ENCODE measurements around the gene MXI1. TPM values are rescaled to one million over a fixed set of nuclear protein-coding genes. Genes with fewer than 3 reads are reported as not detected.

Gene MXI1
- total RNA-seq, 2 experiments from 2014 or later = 24.4 to 27.5 TPM

DNA sequence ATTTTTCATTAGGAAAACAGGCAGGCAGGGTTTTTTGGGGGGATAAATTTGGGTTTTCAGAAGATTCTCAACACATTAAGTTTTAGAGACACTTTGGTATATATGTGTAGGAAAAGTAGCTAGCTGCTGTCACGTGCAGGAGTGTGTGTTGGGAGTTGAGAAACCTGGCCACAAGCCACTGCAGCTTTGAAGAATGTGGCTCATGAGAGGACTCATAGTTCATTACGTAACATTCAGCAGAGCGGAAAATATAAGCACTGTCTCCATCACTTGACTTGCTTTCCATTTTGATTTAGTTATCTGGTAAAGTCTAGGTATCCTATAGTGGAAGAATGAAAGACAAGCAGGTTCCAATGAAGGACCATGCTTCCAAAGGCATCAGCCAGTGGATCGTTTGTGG lies 66.1 kb downstream of the MXI1 start:
- CTCF ChIA-PET = interaction anchor here (0.8 to 4.9 kb wide), 4 partner anchors 12 to 136 kb away, joined by 3 to 50 read pairs (median 10); partner anchors contain the start of gene MXI1
- no peak overlapping the region for H3K27ac Mint-ChIP-seq
- DNase-seq = peak; percentile 74
- no peaks in the 10 kb centered on the region for H3K9me3 Mint-ChIP-seq
- no peak overlapping the region for H3K4me3 Mint-ChIP-seq
- intact Hi-C loops (cut with micrococcal nuclease) = loop anchor here (1.0 to 2.0 kb wide), 3 partner anchors 22 to 52 kb away; no protein-coding TSS in a partner anchor
- H3K4me1 Mint-ChIP-seq (ENCODE audit: low read depth) = peaks cover 49% of the 10 kb centered on the region
- no peaks in the 10 kb centered on the region for H3K27me3 Mint-ChIP-seq (ENCODE audit: low read depth)
- no peaks in the 10 kb centered on the region for H3K36me3 Mint-ChIP-seq (ENCODE audit: low read depth)

DNA sequence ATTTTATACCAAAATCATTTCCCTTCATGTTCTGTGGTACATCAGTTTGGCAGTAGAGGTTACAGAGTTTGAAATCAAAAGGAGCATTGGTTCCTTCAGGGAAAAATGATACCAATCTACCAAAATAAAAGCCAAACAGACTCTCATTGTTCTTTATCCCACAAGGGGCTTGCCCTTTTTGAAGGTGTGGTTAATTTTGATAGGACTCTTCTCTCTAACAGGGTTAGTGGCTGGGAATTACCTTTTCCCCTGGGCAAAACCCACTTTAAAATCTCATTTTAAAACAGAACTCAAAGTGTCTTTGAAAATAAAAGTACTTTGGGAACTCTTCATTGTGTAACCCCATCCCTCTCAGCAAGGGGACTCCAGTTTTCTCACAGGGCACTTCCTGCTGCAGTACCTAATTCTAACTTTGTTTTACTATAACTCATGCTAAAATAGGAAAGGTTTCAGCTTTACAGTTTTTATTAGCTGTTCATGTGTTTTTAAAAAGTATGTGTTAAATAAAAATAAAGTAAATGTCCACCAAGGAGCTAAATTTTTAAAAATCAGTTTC lies 66.7 kb downstream of the MXI1 start:
- intact Hi-C loops (cut with micrococcal nuclease) = loop anchor here (1.0 kb wide), 3 partner anchors 48 to 136 kb away; partner anchors contain the start of gene MXI1
- CTCF ChIA-PET = interaction anchor here (0.6 to 4.9 kb wide), 10 partner anchors 10 to 390 kb away, joined by 3 to 50 read pairs (median 3); partner anchors contain the start of gene MXI1
- Mint-ChIP-seq H3K27me3 (ENCODE audit: low read depth) (no peaks in the 10 kb centered on the region), H3K4me3 (no peak overlapping the region), H3K9me3 (no peaks in the 10 kb centered on the region), H3K27ac (no peak overlapping the region), H3K4me1 (ENCODE audit: low read depth) (peaks cover 46% of the 10 kb centered on the region), H3K36me3 (ENCODE audit: low read depth) (no peaks in the 10 kb centered on the region)
- DNase-seq = no peak

DNA sequence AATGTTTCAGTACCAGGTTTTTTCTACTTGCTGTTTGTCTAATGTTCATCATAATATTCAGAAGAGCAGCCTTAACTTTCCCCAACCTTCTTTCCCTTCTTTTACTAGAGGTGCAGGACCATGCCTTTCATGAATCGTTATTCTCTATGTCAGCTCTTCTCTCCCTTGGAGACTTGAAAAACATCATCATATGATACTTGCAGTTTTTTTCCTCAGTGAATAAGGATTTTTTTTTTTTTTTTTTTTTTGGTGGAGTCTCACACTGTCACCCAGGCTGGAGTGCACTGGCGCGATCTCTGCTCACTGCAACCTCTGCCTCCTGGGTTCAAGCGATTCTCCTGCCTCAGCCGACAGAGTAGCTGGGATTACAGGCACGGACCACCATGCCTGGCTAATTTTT lies 67.2 kb downstream of the MXI1 start:
- Mint-ChIP-seq H3K27me3 (ENCODE audit: low read depth) (no peaks in the 10 kb centered on the region), H3K27ac (no peak overlapping the region), H3K4me1 (ENCODE audit: low read depth) (peaks cover 44% of the 10 kb centered on the region), H3K4me3 (no peak overlapping the region), H3K9me3 (no peaks in the 10 kb centered on the region), H3K36me3 (ENCODE audit: low read depth) (no peaks in the 10 kb centered on the region)
- DNase-seq = no peak
- CTCF ChIA-PET = interaction anchor here (0.6 to 4.9 kb wide), 12 partner anchors 9 to 390 kb away, joined by 3 to 50 read pairs (median 4); partner anchors contain the start of gene MXI1
- intact Hi-C loops (cut with micrococcal nuclease) = loop anchor here (1.0 to 5.0 kb wide), 4 partner anchors 32 to 136 kb away; partner anchors contain the start of gene MXI1

DNA sequence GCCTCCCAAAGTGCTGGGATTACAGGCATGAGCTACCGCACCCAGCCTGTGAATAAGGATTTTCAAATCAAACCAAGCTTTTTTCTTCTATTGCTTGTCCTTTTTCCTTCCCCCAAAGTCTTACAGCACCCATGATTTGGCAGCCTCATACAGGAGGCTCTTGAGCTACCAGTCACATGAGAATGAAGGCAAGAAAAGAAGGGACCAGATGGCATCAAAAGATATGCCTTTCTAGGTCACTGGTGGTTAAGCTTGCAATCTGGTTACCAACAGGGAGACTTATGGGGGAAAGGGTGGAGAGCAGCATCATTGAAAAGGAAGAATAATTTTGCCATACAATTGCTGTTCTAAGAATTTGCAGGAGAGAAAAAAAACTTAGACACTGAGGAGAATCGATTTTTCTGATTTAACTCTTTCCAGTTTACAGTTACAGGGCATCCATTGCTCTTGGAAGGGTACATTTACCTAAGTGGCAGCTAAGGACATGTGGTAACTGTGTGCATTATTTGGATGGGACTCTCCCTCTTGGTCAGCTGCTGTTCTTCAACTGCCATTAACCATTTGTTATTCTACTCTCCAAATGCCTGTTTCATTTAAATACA lies 67.8 kb downstream of the MXI1 start:
- DNase-seq = no peak
- intact Hi-C loops (cut with micrococcal nuclease) = loop anchor here (5.0 kb wide), 1 partner anchor 33 kb away; no protein-coding TSS in a partner anchor
- peaks cover 40% of the 10 kb centered on the region for H3K4me1 Mint-ChIP-seq (ENCODE audit: low read depth)
- H3K9me3 Mint-ChIP-seq = no peaks in the 10 kb centered on the region
- H3K4me3 Mint-ChIP-seq = no peak overlapping the region
- no peak overlapping the region for H3K27ac Mint-ChIP-seq
- H3K36me3 Mint-ChIP-seq (ENCODE audit: low read depth) = no peaks in the 10 kb centered on the region
- CTCF ChIA-PET = interaction anchor here (0.7 to 4.9 kb wide), 8 partner anchors 12 to 391 kb away, joined by 3 to 50 read pairs (median 4); partner anchors contain the start of gene MXI1
- no peaks in the 10 kb centered on the region for H3K27me3 Mint-ChIP-seq (ENCODE audit: low read depth)

DNA sequence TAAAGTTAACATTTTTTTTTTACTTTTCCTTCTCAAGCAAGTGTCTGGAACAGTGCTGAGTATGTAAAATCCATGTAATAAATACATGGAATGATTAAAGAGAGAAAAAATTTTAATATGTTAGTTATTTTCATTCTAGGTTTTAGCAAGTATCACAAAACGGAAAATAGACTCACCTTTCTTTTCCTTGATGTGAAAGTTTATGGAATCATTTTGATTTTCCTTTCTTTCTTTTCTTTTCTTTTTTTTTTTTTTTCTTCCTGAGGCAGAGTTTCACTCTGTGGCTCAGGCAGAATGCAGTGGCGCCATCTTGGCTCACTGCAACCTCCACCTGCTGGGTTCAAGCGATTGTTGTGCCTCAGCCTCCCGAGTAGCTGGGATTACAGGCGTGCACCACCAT lies 69.2 kb downstream of the MXI1 start:
- no peaks in the 10 kb centered on the region for H3K36me3 Mint-ChIP-seq (ENCODE audit: low read depth)
- H3K4me1 Mint-ChIP-seq (ENCODE audit: low read depth) = peaks cover 33% of the 10 kb centered on the region
- CTCF ChIA-PET = interaction anchor here (4.9 kb wide), 1 partner anchor 70 kb away, joined by 50 read pairs; the partner anchor contains the start of gene MXI1
- no peak for DNase-seq
- H3K4me3 Mint-ChIP-seq = no peak overlapping the region
- intact Hi-C loops (cut with micrococcal nuclease) = loop anchor here (5.0 kb wide), 1 partner anchor 34 kb away; no protein-coding TSS in a partner anchor
- H3K27ac Mint-ChIP-seq = no peak overlapping the region
- no peaks in the 10 kb centered on the region for H3K27me3 Mint-ChIP-seq (ENCODE audit: low read depth)
- no peaks in the 10 kb centered on the region for H3K9me3 Mint-ChIP-seq

DNA sequence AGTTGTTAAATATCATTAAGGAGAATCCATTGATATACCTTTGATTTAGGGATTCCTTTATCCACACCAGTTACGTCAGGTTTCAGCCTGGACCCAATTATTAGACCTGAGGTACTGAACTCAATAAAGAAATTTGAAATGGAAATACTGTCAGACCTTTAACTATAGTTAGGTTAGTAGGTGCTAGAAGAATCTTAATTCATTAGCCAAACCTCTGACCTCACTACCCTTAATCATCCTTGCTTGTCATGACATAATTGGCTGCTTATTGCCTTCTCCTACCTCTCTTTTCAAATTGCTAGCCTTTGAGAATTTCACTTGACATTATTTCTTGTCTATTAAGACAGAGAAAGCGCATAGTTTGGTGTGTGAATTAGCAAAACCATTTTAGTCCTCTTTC lies 70.2 kb downstream of the MXI1 start:
- H3K27me3 Mint-ChIP-seq (ENCODE audit: low read depth) = no peaks in the 10 kb centered on the region
- no peaks in the 10 kb centered on the region for H3K9me3 Mint-ChIP-seq
- no peak for DNase-seq
- H3K36me3 Mint-ChIP-seq (ENCODE audit: low read depth) = no peaks in the 10 kb centered on the region
- peaks cover 33% of the 10 kb centered on the region for H3K4me1 Mint-ChIP-seq (ENCODE audit: low read depth)
- intact Hi-C loops (cut with micrococcal nuclease) = loop anchor here (5.0 kb wide), 1 partner anchor 35 kb away; no protein-coding TSS in a partner anchor
- no peak overlapping the region for H3K4me3 Mint-ChIP-seq
- CTCF ChIA-PET = interaction anchor here (3.6 to 4.9 kb wide), 2 partner anchors 71 kb away, joined by 50 to 93 read pairs; partner anchors contain the start of gene MXI1
- no peak overlapping the region for H3K27ac Mint-ChIP-seq

DNA sequence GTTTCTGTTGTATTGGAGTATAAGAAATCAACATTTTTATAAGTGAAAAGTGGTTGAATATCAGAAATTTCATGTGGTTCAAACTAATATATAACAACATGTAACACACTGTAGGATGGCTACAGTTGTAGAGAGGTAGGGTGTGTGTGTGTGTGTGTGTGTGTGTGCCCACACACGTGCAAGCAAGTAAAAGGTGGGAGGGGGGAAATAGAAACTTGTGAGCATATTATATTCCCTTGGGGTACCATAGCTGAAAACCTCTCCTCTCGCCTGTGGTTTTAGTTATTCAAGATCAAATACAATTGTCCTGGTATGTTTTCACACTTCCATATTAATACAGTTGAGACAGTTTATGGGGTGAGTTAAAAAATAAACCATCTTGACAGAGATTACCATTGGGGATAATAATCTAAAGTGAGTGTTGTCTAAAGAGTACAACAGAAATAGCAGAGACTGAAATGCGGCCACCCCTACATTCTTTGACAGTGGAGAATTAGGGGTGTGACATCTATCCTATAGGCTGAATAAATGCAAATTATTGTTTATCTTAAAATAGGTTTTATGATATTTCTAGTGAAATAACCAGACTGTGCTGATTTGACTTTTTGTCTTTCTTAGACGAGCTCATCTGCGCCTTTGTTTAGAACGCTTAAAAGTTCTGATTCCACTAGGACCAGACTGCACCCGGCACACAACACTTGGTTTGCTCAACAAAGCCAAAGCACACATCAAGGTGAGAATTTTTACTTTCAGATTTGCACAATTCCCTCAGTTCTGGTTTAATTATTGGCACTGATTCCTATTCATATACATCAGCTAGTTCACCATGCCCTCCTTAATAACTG lies 71.4 kb downstream of the MXI1 start:
- intact Hi-C loops (cut with micrococcal nuclease) = loop anchor here (1.0 to 5.0 kb wide), 6 partner anchors 36 to 394 kb away; no protein-coding TSS in a partner anchor
- Mint-ChIP-seq H3K36me3 (ENCODE audit: low read depth) (no peaks in the 10 kb centered on the region), H3K27me3 (ENCODE audit: low read depth) (no peaks in the 10 kb centered on the region)

DNA sequence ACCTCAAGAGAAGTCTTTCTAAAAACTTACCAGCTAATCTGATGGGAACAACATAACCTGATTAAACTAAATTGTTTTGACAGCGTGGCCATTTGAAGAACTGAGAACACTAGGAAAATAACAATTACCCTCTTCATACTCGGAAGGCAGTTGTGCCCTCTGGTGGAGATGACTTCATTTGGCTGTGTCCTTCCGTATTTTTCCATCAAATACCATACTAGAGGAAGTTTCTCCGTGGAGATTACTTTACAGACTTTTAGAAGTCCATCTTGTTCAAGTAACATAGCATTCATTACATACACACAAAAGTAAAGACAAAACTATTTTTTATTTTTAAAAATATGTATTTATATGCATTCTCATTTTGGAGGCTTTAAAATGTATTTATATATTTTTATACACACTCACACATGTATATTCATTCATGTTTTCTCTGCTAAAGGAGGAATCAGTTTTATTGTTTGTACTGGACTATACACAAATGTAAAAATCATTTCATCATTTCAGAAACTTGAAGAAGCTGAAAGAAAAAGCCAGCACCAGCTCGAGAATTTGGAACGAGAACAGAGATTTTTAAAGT lies 72.1 kb downstream of the MXI1 start:
- CTCF ChIA-PET = interaction anchor here (0.6 to 3.6 kb wide), 27 partner anchors 10 to 369 kb away, joined by 3 to 93 read pairs (median 4); partner anchors contain the start of gene MXI1
- no peaks in the 10 kb centered on the region for H3K36me3 Mint-ChIP-seq (ENCODE audit: low read depth)

More for the DNA sequence above, 71.4 kb downstream of the MXI1 start:
- Mint-ChIP-seq H3K27ac (no peak overlapping the region), H3K4me1 (ENCODE audit: low read depth) (peaks cover 25% of the 10 kb centered on the region), H3K4me3 (no peak overlapping the region), H3K9me3 (no peaks in the 10 kb centered on the region)
- DNase-seq = no peak
- CTCF ChIA-PET = interaction anchor here (0.6 to 3.6 kb wide), 28 partner anchors 9 to 369 kb away, joined by 3 to 93 read pairs (median 4); partner anchors contain the start of gene MXI1

DNA sequence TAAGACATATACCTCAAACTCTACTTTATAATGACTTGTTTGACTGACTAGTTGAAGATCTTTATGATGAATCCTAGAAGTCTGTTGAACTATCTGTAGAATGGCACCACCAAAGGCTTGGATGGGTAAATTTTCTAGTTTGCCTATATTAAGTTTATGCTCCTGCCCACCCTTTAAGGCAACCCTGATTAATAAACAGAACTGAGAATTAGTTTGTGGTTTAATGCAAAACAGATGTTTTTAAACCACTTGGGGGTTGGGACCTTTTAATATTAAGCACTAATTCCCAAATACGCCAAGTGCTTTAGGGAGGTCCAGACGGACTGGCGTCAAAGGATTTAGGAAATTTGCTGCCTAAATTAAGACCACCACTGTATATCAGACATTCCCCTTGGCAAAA lies 76.9 kb downstream of the MXI1 start:
- DNase-seq = no peak
- CTCF ChIA-PET = interaction anchor here (0.6 to 2.6 kb wide), 4 partner anchors 10 to 400 kb away, joined by 3 to 17 read pairs (median 4); no protein-coding TSS in a partner anchor
- Mint-ChIP-seq H3K27ac (no peak overlapping the region), H3K4me1 (ENCODE audit: low read depth) (peaks cover 2% of the 10 kb centered on the region), H3K4me3 (no peak overlapping the region), H3K9me3 (no peaks in the 10 kb centered on the region), H3K36me3 (ENCODE audit: low read depth) (peaks cover 4% of the 10 kb centered on the region), H3K27me3 (ENCODE audit: low read depth) (no peaks in the 10 kb centered on the region)
- intact Hi-C loops (cut with micrococcal nuclease) = no loop called here

More for the DNA sequence above, 72.1 kb downstream of the MXI1 start:
- Mint-ChIP-seq H3K9me3 (no peaks in the 10 kb centered on the region), H3K4me1 (ENCODE audit: low read depth) (peaks cover 18% of the 10 kb centered on the region), H3K27me3 (ENCODE audit: low read depth) (no peaks in the 10 kb centered on the region), H3K4me3 (no peak overlapping the region), H3K27ac (no peak overlapping the region)
- peak; percentile 69 for DNase-seq
- intact Hi-C loops (cut with micrococcal nuclease) = loop anchor here (1.0 to 5.0 kb wide), 6 partner anchors 37 to 395 kb away; no protein-coding TSS in a partner anchor

DNA sequence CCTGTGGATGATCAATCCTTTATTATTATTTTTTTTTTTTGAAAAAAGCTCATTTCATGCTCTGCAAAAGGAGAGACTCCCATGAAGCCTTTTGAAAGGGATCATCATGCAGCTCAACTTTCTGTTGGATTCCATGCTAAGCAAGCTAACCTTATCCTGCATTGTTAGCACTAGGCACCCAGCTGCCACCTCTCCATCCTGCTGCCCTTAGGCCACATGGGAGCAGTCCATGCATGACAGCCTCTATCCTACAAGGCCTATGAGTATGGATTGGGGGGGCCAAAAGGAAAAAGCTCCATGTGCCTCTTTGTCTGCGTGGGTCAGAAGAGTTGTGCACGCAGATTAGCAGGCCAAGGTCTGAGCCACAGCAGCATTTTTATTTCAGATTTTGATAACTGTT lies 78.1 kb downstream of the MXI1 start:
- Mint-ChIP-seq H3K4me1 (ENCODE audit: low read depth) (no peaks in the 10 kb centered on the region), H3K27me3 (ENCODE audit: low read depth) (no peaks in the 10 kb centered on the region), H3K36me3 (ENCODE audit: low read depth) (peaks cover 4% of the 10 kb centered on the region), H3K9me3 (no peaks in the 10 kb centered on the region), H3K27ac (no peak overlapping the region), H3K4me3 (no peak overlapping the region)
- CTCF ChIA-PET = interaction anchor here (0.6 to 2.1 kb wide), 10 partner anchors 10 to 401 kb away, joined by 3 to 8 read pairs (median 4); no protein-coding TSS in a partner anchor
- intact Hi-C loops (cut with micrococcal nuclease) = no loop called here
- DNase-seq = no peak

DNA sequence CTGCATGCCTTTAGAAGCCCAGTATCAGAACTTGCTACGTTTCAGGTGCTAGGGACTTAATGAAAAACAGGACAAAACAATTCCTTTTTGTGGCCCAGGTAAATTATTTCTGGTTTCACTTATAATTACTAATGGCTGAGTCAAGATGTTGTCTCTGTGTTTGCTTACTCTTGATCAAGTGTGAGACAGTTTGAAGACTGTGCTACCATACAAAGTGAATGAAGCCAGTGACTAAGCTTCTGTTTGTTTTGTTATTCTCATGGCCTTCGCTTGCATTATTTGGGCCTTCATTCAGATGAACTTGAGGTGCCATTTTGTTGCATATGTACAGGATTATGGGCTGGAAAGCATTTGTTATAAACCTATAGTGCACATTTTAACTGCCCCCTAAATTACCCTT lies 79.4 kb downstream of the MXI1 start:
- no peak for DNase-seq
- CTCF ChIA-PET = interaction anchor here (2.1 kb wide), 1 partner anchor 149 kb away, joined by 8 read pairs; no protein-coding TSS in a partner anchor
- Mint-ChIP-seq H3K4me1 (ENCODE audit: low read depth) (no peaks in the 10 kb centered on the region), H3K27me3 (ENCODE audit: low read depth) (no peaks in the 10 kb centered on the region), H3K36me3 (ENCODE audit: low read depth) (peaks cover 9% of the 10 kb centered on the region), H3K9me3 (no peaks in the 10 kb centered on the region), H3K27ac (no peak overlapping the region), H3K4me3 (no peak overlapping the region)
- intact Hi-C loops (cut with micrococcal nuclease) = no loop called here
